ENCODE data around the gene MARCKSL1. TPM values are rescaled to one million over a fixed set of nuclear protein-coding genes. Genes with fewer than 3 reads are reported as not detected.

MARCKSL1 gene
- total RNA-seq, 3 donors from 2014 or later (not counting 1 experiment from before 2014, with no cell fraction given), result 21.7 to 26.1 (median 21.8) TPM

GRCh38 chr1:32329931-32330466 lies 6.0 kb downstream of the MARCKSL1 start:
- no peaks in the 10 kb centered on the region for H3K9me3 Mint-ChIP-seq
- no peaks in the 10 kb centered on the region for H3K27me3 Mint-ChIP-seq (ENCODE audit: low read depth in 2 of 2)
- peaks cover 9% of the 10 kb centered on the region for H3K4me1 ChIP-seq (ENCODE audit: control insufficient read depth, insufficient read depth, low read length)
- H3K27ac Mint-ChIP-seq, result peak overlapping the region in 1 of 2 donors; percentile 51
- no peak overlapping the region for H3K4me3 Mint-ChIP-seq
- H3K4me3 ChIP-seq (ENCODE audit: low read length), result no peak overlapping the region
- H3K9me3 ChIP-seq (ENCODE audit: control insufficient read depth, insufficient read depth, low read length), result no peaks in the 10 kb centered on the region
- DNase-seq (no peak), ATAC-seq (no peak)
- TF ChIP-seq CTCF (IDR thresholded peaks at IDR 0.05), result no peak
- H3K36me3 ChIP-seq (ENCODE audit: control insufficient read depth, insufficient read depth, low read length), result peaks cover 76% of the 10 kb centered on the region
- H3K27me3 ChIP-seq (ENCODE audit: control insufficient read depth, insufficient read depth, low read length), result no peaks in the 10 kb centered on the region
- 91% methylated on average over 4 of the region's 4 CpGs for WGBS (ENCODE audit: insufficient coverage)
- H3K36me3 Mint-ChIP-seq, result peaks cover 11% of the 10 kb centered on the region
- peaks cover 21% of the 10 kb centered on the region in 2 donors for H3K4me1 Mint-ChIP-seq
- H3K27ac ChIP-seq (ENCODE audit: low read length), result no peak overlapping the region
- intact Hi-C loops (cut with micrococcal nuclease), result no loop called here

- Mint-ChIP-seq H3K9me3 (no peaks in the 10 kb centered on the region), H3K4me1 (peaks cover 12 to 19% of the 10 kb centered on the region in 2 donors), H3K27me3 (ENCODE audit: low read depth in 2 of 2) (no peaks in the 10 kb centered on the region), H3K36me3 (peaks cover 11% of the 10 kb centered on the region), H3K27ac (no peak overlapping the region), H3K4me3 (no peak overlapping the region)
- Histone ChIP-seq H3K4me1 (ENCODE audit: control insufficient read depth, insufficient read depth, low read length) (peaks cover 16% of the 10 kb centered on the region), H3K4me3 (ENCODE audit: low read length) (no peak overlapping the region), H3K9me3 (ENCODE audit: control insufficient read depth, insufficient read depth, low read length) (no peaks in the 10 kb centered on the region), H3K27ac (ENCODE audit: low read length) (no peak overlapping the region), H3K27me3 (ENCODE audit: control insufficient read depth, insufficient read depth, low read length) (no peaks in the 10 kb centered on the region), H3K36me3 (ENCODE audit: control insufficient read depth, insufficient read depth, low read length) (peaks cover 68% of the 10 kb centered on the region)
- intact Hi-C loops (cut with micrococcal nuclease), result no loop called here
- WGBS (ENCODE audit: insufficient coverage), result 99% methylated on average over 11 of the region's 11 CpGs
- no peak for TF ChIP-seq CTCF (IDR thresholded peaks at IDR 0.05)
- DNase-seq (no peak), ATAC-seq (no peak)
Measured at GRCh38 chr1:32327204-32327603, 8.8 kb downstream of the MARCKSL1 start.

- no peak overlapping the region for H3K4me3 ChIP-seq (ENCODE audit: low read length)
- 33% methylated on average over 4 of the region's 5 CpGs for WGBS (ENCODE audit: insufficient coverage)
- H3K27me3 ChIP-seq (ENCODE audit: control insufficient read depth, insufficient read depth, low read length), result no peaks in the 10 kb centered on the region
- H3K36me3 ChIP-seq (ENCODE audit: control insufficient read depth, insufficient read depth, low read length), result peaks cover 35% of the 10 kb centered on the region
- Mint-ChIP-seq H3K4me1 (peaks cover 26% of the 10 kb centered on the region in 2 donors), H3K36me3 (peaks cover 3% of the 10 kb centered on the region), H3K27ac (peak overlapping the region; percentile 75 to 80), H3K27me3 (ENCODE audit: low read depth in 2 of 2) (no peaks in the 10 kb centered on the region), H3K9me3 (no peaks in the 10 kb centered on the region), H3K4me3 (peak overlapping the region; percentile 70)
- peaks cover 34% of the 10 kb centered on the region for H3K4me1 ChIP-seq (ENCODE audit: control insufficient read depth, insufficient read depth, low read length)
- H3K9me3 ChIP-seq (ENCODE audit: control insufficient read depth, insufficient read depth, low read length), result no peaks in the 10 kb centered on the region
- TF ChIP-seq CTCF (IDR thresholded peaks at IDR 0.05), result no peak
- DNase-seq, result peak in 1 of 2 donors; percentile 70
- peak; percentile 72 to 86 (median 77) for ATAC-seq
- intact Hi-C loops (cut with micrococcal nuclease), result no loop called here
- H3K27ac ChIP-seq (ENCODE audit: low read length), result peak overlapping the region; percentile 24
Measured at GRCh38 chr1:32321712-32322291, 14.2 kb downstream of the MARCKSL1 start.

All from natural killer cell (primary cell).